ENCODE measurements around the gene CAPS. TPM values are rescaled to one million over a fixed set of nuclear protein-coding genes. Genes with fewer than 3 reads are reported as not detected.

Gene CAPS
- total RNA-seq, 4 donors from 2014 or later, result 67.5 to 95.0 (median 77.4) TPM

DNA sequence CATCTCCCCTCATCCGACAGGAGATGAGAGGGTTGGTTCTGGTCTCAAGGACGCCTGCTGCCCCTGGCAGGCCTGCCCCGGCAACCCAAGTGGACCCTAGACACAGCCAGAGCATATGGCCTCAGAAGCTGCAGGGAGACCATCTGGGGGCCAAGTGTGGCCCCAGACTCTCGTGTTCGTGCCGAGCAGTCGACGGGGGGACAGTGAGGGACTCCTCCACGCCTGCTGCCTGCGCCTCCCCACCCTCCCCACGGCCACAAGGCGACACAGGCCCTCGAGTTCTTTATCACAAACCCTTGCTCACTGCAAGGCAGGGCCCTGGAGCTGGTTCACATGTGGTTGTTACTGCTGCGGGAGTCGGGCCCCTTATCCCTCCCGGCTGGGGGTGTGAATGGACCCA is 9.3 kb downstream of the CAPS start:
- Histone ChIP-seq H3K4me3 (no peak overlapping the region), H3K36me3 (peaks cover 0 to 96% (median 37%) of the 10 kb centered on the region in 3 donors), H3K9me3 (no peaks in the 10 kb centered on the region), H3K27me3 (no peaks in the 10 kb centered on the region), H3K27ac (peak overlapping the region in 1 of 4 donors; percentile 74), H3K4me1 (peaks cover 0 to 46% (median 16%) of the 10 kb centered on the region in 4 donors)
- 93 to 95% methylated on average over 11 to 16 of the region's 16 CpGs for WGBS, 2 donors
- DNase-seq (ENCODE audit: low spot score in 2 of 2), result no peak
- TF ChIP-seq CTCF (IDR thresholded peaks at IDR 0.05) (no peak), POLR2A (IDR thresholded peaks at IDR 0.05) (no peak), EP300 (IDR thresholded peaks at IDR 0.05) (no peak)

DNA sequence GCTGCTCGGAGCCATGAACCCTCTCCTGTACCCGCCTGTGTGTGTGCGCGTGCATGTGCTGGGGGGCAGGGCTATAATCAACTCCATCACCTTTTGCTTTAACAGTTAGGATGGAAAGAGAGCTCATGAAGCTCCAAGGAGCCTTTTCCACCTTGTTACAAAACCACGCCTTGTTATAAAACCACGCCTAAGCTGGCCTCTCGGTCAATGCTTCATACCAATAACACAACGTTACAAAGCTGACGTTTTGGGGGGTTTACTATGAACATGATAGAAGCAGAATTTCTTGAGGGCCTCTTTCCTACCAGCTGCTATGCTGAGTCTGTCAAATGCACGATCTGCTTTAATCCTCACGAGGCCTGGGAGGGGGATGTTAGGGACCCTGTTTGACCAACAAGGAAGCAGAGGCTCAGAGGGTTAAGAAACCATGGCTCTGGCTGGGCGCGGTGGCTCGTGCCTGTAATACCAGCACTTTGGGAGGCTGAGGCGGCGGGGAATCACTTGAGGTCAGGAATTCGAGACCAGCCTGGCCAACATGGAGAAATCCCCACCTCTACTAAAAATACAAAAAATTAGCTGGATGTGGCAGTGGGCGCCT is 11.9 kb downstream of the CAPS start:
- no peak for DNase-seq (ENCODE audit: low spot score in 2 of 2)
- Histone ChIP-seq H3K4me3 (no peak overlapping the region), H3K9me3 (no peaks in the 10 kb centered on the region), H3K27ac (peak overlapping the region in 3 of 4 donors; percentile 5 to 74 (median 74)), H3K4me1 (peaks cover 0 to 53% (median 16%) of the 10 kb centered on the region in 4 donors), H3K27me3 (no peaks in the 10 kb centered on the region), H3K36me3 (peaks cover 0 to 97% (median 39%) of the 10 kb centered on the region in 3 donors)
- WGBS, 2 donors, result 73 to 75% methylated on average over 18 of the region's 18 CpGs
- no peak for TF ChIP-seq EP300 (IDR thresholded peaks at IDR 0.05)

- Histone ChIP-seq H3K27ac (peak overlapping the region in 3 of 4 donors; percentile 40 to 74 (median 74)), H3K4me3 (no peak overlapping the region), H3K27me3 (no peaks in the 10 kb centered on the region), H3K4me1 (peaks cover 0 to 44% (median 13%) of the 10 kb centered on the region in 4 donors), H3K36me3 (peaks cover 0 to 97% (median 42%) of the 10 kb centered on the region in 3 donors), H3K9me3 (no peaks in the 10 kb centered on the region)
- 52 to 59% methylated on average over 14 of the region's 14 CpGs for WGBS, 2 donors
- DNase-seq (ENCODE audit: low spot score in 2 of 2), result peak; percentile 47 to 64
- TF ChIP-seq CTCF (IDR thresholded peaks at IDR 0.05), result no peak
- TF ChIP-seq EP300 (IDR thresholded peaks at IDR 0.05), result peak in 1 of 2 donors; percentile 71
Observed at GRCh38 chr19:5926641-5927440, 12.8 kb downstream of the CAPS start.

DNA sequence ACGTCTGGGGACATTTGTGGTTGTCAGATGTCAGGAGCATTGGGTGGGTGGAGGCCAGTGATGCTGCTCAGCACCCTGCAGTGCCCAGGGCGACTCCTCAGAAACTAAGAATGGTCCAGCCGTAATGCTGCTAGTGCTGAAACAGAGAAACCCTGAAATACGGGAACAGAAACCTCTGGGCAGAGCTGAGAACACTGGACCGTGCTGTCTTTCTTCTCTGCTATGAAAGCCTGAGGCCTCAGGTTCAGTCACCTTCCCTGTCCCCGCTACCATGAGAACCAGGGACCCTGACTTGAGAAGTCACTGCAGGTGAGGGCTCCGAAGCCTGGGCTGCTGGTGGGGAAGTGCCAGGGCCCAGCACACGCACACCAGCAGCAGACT is 13.4 kb downstream of the CAPS start:
- Histone ChIP-seq H3K4me3 (no peak overlapping the region), H3K27me3 (no peaks in the 10 kb centered on the region), H3K4me1 (peaks cover 0 to 44% (median 12%) of the 10 kb centered on the region in 4 donors), H3K9me3 (no peaks in the 10 kb centered on the region), H3K36me3 (peaks cover 0 to 99% (median 42%) of the 10 kb centered on the region in 3 donors), H3K27ac (peak overlapping the region in 3 of 4 donors; percentile 40 to 74 (median 74))
- DNase-seq (ENCODE audit: low spot score in 2 of 2), result no peak
- WGBS, 2 donors, result 75 to 80% methylated on average over 8 of the region's 8 CpGs
- no peak for TF ChIP-seq CTCF (IDR thresholded peaks at IDR 0.05)
- TF ChIP-seq POLR2A (IDR thresholded peaks at IDR 0.05), result no peak
- TF ChIP-seq EP300 (IDR thresholded peaks at IDR 0.05), result no peak

DNA sequence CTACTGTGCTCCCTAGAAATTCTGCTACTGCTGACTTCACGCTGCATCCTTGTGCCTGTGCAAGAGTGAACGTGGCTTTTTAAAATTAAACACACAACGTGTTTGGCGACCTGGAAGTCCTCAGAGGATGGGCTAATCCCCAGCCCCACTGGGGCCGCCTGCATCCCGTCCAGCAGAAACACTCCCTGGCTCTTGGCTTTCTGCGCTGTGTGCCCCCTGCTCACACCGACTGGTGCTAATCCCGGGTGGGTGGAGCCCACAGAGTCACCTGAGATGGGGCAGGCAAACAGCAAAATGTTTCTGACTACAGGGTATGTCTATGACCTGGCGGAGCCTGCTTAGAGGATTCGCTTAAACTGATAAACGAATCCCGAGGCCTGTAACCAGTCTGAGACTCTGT is 15.1 kb downstream of the CAPS start:
- H3K36me3 ChIP-seq, result peaks cover 0 to 99% (median 30%) of the 10 kb centered on the region in 3 donors

More for the DNA sequence above, 15.1 kb downstream of the CAPS start:
- no peak for DNase-seq (ENCODE audit: low spot score in 2 of 2)
- H3K27ac ChIP-seq, result peak overlapping the region in 1 of 4 donors; percentile 14
- no peaks in the 10 kb centered on the region for H3K27me3 ChIP-seq
- no peaks in the 10 kb centered on the region for H3K9me3 ChIP-seq
- H3K4me1 ChIP-seq, result peaks cover 0 to 56% (median 14%) of the 10 kb centered on the region in 4 donors
- 85 to 91% methylated on average over 13 of the region's 13 CpGs for WGBS, 2 donors
- no peak overlapping the region for H3K4me3 ChIP-seq
- TF ChIP-seq POLR2A (IDR thresholded peaks at IDR 0.05), result no peak
- TF ChIP-seq CTCF (IDR thresholded peaks at IDR 0.05), result no peak
- no peak for TF ChIP-seq EP300 (IDR thresholded peaks at IDR 0.05)

Measured in tibial nerve (tissue), 4 donors.